ELR (cell line): ENCODE data around the gene SLC22A5.
"Not testable (repeated sequence)": the region's sequence is repeated elsewhere in the genome, so short reads cannot be mapped to it uniquely, and the experiment has no call there.

Experiments
- DNase-seq: peaks from one replicate; pipeline ENCODE4 v3.0.0-alpha.2; 2015; ENCODE audit warnings: low read depth

The SLC22A5 gene

GRCh38 chr5:132388244-132389050 is 18.9 kb downstream of the SLC22A5 start:
- DNase-seq: peak; percentile 59

- peak; percentile 19 for DNase-seq
These were observed 19.5 kb downstream of the SLC22A5 start for GRCh38 chr5:132389051-132389331.

- DNase-seq: peak; percentile 100
These were observed 20.2 kb downstream of the SLC22A5 start for GRCh38 chr5:132389585-132390286.

- DNase-seq: no peak
These were observed 21.7 kb downstream of the SLC22A5 start for GRCh38 chr5:132391247-132391646.

GRCh38 chr5:132391870-132392269 is 22.4 kb downstream of the SLC22A5 start:
- DNase-seq: no peak

GRCh38 chr5:132392411-132392810 is 22.9 kb downstream of the SLC22A5 start:
- DNase-seq: no peak

- DNase-seq: no peak
These were observed 23.7 kb downstream of the SLC22A5 start for GRCh38 chr5:132392978-132393825.

GRCh38 chr5:132394667-132395259 is 25.3 kb downstream of the SLC22A5 start:
- DNase-seq: no peak

- DNase-seq: peak; percentile 30
These were observed 27.1 kb downstream of the SLC22A5 start for GRCh38 chr5:132396589-132397031.

GRCh38 chr5:132397224-132397623 is 27.7 kb downstream of the SLC22A5 start:
- DNase-seq: no peak

- DNase-seq: not testable (repeated sequence)
These were observed 28.6 kb downstream of the SLC22A5 start for GRCh38 chr5:132397936-132398675.

- DNase-seq: not testable (repeated sequence)
These were observed 34.5 kb downstream of the SLC22A5 start for GRCh38 chr5:132404041-132404440.

GRCh38 chr5:132405646-132406045 is 36.1 kb downstream of the SLC22A5 start:
- no peak for DNase-seq

- no peak for DNase-seq
These were observed 36.8 kb downstream of the SLC22A5 start for GRCh38 chr5:132406144-132406783.

GRCh38 chr5:132407970-132408369 is 38.5 kb downstream of the SLC22A5 start:
- DNase-seq: no peak

- no peak for DNase-seq
These were observed 38.9 kb downstream of the SLC22A5 start for GRCh38 chr5:132408456-132408855.

GRCh38 chr5:132408965-132409364 is 39.5 kb downstream of the SLC22A5 start:
- DNase-seq: no peak

- DNase-seq: peak; percentile 85
These were observed 41.2 kb downstream of the SLC22A5 start for GRCh38 chr5:132410451-132411303.

- no peak for DNase-seq
These were observed 41.9 kb downstream of the SLC22A5 start for GRCh38 chr5:132411304-132412013.
